Activated T-cell treated with anti-CD3 and anti-CD28 coated beads for 24 hours (primary cell): ENCODE data around the gene MAGEA8.
A peak's percentile ranks its signal among the peaks of the same experiment; 100 is the strongest.
"Not testable (repeated sequence)": the region's sequence is repeated elsewhere in the genome, so short reads cannot be mapped to it uniquely, and the experiment has no call there.

Experiments used
- DNase-seq: peaks from one replicate; pipeline ENCODE4 v3.0.0-alpha.2; 2020; ENCODE audit warnings: low read depth

MAGEA8 gene

GRCh38 chrX:149881081-149881711 lies at the start of gene MAGEA8:
MAGEA8 (plus strand) TSS chrX:149881183; CDS start chrX:149884273, 3,090 bp downstream.
- no peak for DNase-seq

- DNase-seq: no peak
Observed at GRCh38 chrX:149831473-149831872, 49.5 kb upstream of the MAGEA8 start.

GRCh38 chrX:149836728-149837127 lies 44.3 kb upstream of the MAGEA8 start:
- not testable (repeated sequence) for DNase-seq

- DNase-seq: no peak
Observed at GRCh38 chrX:149837167-149837566, 43.8 kb upstream of the MAGEA8 start.

GRCh38 chrX:149837639-149838038 lies 43.3 kb upstream of the MAGEA8 start:
- DNase-seq: no peak

GRCh38 chrX:149841929-149842328 lies 39.1 kb upstream of the MAGEA8 start:
- no peak for DNase-seq

- DNase-seq: no peak
Observed at GRCh38 chrX:149845385-149845784, 35.6 kb upstream of the MAGEA8 start.

GRCh38 chrX:149846789-149847188 lies 34.2 kb upstream of the MAGEA8 start:
- DNase-seq: no peak

GRCh38 chrX:149848855-149849254 lies 32.1 kb upstream of the MAGEA8 start:
- DNase-seq: no peak

- no peak for DNase-seq
Observed at GRCh38 chrX:149849787-149850186, 31.2 kb upstream of the MAGEA8 start.

GRCh38 chrX:149851864-149852263 lies 29.1 kb upstream of the MAGEA8 start:
- DNase-seq: no peak

- DNase-seq: no peak
Observed at GRCh38 chrX:149853925-149854324, 27.1 kb upstream of the MAGEA8 start.

- no peak for DNase-seq
Observed at GRCh38 chrX:149858592-149858991, 22.4 kb upstream of the MAGEA8 start.

- no peak for DNase-seq
Observed at GRCh38 chrX:149860445-149860844, 20.5 kb upstream of the MAGEA8 start.

GRCh38 chrX:149865390-149865789 lies 15.6 kb upstream of the MAGEA8 start:
- DNase-seq: no peak

GRCh38 chrX:149867488-149867887 lies 13.5 kb upstream of the MAGEA8 start:
- no peak for DNase-seq

GRCh38 chrX:149870840-149871239 lies 10.1 kb upstream of the MAGEA8 start:
- no peak for DNase-seq

GRCh38 chrX:149871433-149871832 lies 9.6 kb upstream of the MAGEA8 start:
- DNase-seq: no peak

GRCh38 chrX:149871940-149872339 lies 9.0 kb upstream of the MAGEA8 start:
- peak; percentile 41 for DNase-seq

- DNase-seq: no peak
Observed at GRCh38 chrX:149877157-149877556, 3.8 kb upstream of the MAGEA8 start.

GRCh38 chrX:149877636-149878035 lies 3.3 kb upstream of the MAGEA8 start:
- no peak for DNase-seq

- DNase-seq: not testable (repeated sequence)
Observed at GRCh38 chrX:149890828-149891227, 9.8 kb downstream of the MAGEA8 start.

- DNase-seq: no peak
Observed at GRCh38 chrX:149898554-149898953, 17.6 kb downstream of the MAGEA8 start.
